Measurements from ENCODE around the gene TERT.
"Not testable (repeated sequence)": the region's sequence is repeated elsewhere in the genome, so short reads cannot be mapped to it uniquely, and the experiment has no call there.

Gene TERT

DNA sequence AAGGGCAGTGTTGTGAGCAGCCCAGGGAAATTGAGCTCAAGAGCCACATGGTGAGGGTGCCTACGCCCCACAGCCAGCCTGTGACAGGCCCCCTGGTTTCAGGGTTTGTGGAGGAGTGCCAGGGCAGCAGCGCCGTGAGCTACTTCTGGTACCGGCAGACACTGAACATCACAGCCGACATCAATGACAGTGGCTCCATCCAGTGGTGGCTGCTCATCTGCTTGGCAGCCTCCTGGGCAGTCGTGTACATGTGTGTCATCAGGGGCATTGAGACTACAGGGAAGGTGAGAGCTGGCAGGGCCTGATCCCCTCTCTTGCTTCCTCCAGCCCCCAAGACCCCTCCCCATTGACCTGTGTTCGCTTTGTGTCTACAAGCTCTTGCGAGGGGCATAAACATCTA is 59.5 kb downstream of the TERT start:
- TF ChIP-seq, protein P1, sequence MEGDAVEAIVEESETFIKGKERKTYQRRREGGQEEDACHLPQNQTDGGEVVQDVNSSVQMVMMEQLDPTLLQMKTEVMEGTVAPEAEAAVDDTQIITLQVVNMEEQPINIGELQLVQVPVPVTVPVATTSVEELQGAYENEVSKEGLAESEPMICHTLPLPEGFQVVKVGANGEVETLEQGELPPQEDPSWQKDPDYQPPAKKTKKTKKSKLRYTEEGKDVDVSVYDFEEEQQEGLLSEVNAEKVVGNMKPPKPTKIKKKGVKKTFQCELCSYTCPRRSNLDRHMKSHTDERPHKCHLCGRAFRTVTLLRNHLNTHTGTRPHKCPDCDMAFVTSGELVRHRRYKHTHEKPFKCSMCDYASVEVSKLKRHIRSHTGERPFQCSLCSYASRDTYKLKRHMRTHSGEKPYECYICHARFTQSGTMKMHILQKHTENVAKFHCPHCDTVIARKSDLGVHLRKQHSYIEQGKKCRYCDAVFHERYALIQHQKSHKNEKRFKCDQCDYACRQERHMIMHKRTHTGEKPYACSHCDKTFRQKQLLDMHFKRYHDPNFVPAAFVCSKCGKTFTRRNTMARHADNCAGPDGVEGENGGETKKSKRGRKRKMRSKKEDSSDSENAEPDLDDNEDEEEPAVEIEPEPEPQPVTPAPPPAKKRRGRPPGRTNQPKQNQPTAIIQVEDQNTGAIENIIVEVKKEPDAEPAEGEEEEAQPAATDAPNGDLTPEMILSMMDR (conservative IDR thresholded peaks at IDR 0.05) = no peak
- TF ChIP-seq ZFX (IDR thresholded peaks at IDR 0.05) = no peak
- H3K27ac ChIP-seq = no peak overlapping the region

DNA sequence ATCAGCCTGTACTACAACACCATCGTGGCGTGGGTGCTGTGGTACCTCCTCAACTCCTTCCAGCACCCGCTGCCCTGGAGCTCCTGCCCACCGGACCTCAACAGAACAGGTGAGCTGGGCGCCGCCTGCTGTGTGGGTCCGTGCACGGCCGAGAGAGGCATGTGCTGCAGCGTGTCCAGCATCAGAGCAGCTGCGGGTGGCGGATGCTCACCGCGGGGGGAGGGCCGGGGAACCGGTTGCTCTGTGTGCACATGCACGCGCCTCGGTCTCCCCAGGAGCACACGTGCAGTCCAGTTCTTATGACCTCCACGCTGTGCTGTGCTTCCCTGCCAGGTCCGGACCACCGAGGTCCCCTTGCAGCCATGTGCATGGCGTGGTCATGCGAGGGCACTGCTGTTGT is 62.1 kb downstream of the TERT start:
- no peak for TF ChIP-seq ZFX (IDR thresholded peaks at IDR 0.05)
- TF ChIP-seq, protein P1 (conservative IDR thresholded peaks at IDR 0.05) = no peak
- no peak overlapping the region for H3K27ac ChIP-seq

DNA sequence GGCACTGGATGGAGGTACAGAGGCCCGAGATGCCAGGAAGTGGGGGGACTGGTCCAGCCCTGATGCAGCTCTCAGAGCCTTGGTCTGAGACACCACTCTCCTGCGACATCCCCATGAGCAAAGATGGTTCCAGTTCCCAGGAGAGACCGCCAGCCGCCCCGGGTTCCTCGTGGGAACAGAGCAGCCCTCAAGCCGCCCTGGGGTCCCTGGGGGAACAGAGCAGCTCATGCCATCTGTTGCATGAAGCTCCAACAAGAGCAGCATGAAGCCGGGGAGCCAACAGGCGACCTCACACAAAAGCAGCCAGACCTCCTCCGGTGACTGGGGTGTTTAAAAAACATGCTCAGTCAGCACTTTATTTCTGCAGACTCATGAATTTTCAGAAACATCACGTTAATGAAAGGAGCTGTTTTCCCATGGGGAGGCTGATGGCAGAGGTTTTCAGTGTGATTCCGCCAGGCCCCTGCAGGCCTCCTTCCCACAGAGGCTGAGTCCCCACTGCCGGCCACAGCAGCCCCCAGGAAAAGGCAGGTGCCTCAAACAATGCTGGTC is 63.4 kb downstream of the TERT start:
- TF ChIP-seq, protein P1 (conservative IDR thresholded peaks at IDR 0.05) = no peak
- no peak for TF ChIP-seq ZFX (IDR thresholded peaks at IDR 0.05)
- no peak overlapping the region for H3K27ac ChIP-seq

DNA sequence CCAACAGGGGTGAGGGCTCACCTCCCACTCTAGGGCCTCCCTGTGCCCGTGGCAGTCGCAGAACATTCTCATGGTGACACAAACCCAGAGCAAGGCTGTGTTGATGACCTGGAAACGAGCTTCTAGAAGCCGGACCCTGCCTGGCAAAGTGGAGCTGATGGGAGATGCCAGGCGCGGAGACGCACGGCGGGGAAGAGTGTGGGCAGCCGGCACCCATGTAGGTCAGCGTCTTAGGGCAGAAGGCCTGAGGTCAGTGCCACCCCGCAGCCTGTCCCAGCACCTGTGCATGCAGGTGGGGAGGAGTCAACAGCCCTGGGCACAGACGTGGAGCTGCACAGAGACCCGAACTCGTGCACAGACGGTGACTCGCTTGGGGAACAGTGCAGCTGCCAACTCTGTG is 64.3 kb downstream of the TERT start:
- no peak for TF ChIP-seq ZFX (IDR thresholded peaks at IDR 0.05)
- TF ChIP-seq, protein P1 (conservative IDR thresholded peaks at IDR 0.05) = no peak
- no peak overlapping the region for H3K27ac ChIP-seq

GRCh38 chr5:1229822-1230221 is 65.0 kb downstream of the TERT start:
- TF ChIP-seq, protein P1 (conservative IDR thresholded peaks at IDR 0.05) = no peak
- TF ChIP-seq ZFX (IDR thresholded peaks at IDR 0.05) = no peak

GRCh38 chr5:1229023-1229422 is 65.8 kb downstream of the TERT start:
- H3K27ac ChIP-seq = not testable (repeated sequence)

More at GRCh38 chr5:1229822-1230221, 65.0 kb downstream of the TERT start:
- no peak overlapping the region for H3K27ac ChIP-seq

DNA sequence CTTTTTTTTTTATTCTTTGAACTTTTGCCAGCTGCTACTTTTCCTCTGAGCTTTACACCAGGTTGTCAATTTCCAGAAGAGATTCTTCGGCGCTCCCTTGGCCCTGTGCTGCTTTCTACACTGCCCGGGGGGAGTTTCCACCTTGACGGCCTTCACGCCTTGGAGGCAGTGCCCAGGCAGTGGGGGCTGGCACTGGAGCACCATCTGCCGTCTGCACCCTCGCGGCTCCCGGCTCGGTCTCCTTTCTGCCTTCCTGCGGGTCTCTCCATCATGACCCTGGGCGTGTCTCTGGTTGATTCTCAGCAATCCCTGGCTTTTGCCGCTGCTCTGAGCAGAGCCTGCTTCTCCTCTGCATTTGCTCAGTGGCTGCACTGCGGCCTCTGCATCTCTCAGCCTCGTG is 66.7 kb downstream of the TERT start:
- TF ChIP-seq, protein P1 (conservative IDR thresholded peaks at IDR 0.05) = no peak
- no peak for TF ChIP-seq ZFX (IDR thresholded peaks at IDR 0.05)
- H3K27ac ChIP-seq = no peak overlapping the region

DNA sequence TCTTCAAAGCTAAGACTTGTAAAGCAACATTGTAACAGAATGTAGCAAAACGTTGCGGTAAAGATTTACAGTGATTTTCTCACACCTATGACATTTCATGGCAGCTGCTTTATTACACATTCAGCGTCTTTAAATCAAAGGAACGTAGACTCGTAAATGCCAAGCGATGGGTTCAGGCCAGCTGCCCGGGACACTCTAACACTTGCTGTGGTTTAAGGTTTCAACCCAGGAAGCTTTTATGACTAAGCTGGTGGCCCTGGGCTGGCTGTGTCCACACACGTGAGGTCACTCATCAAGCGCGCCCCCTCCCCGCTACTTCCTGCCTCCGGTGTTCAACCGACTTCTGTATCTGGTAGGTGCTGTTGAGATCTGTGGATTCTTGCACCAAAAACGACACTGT is 67.2 kb downstream of the TERT start:
- TF ChIP-seq, protein P1 (conservative IDR thresholded peaks at IDR 0.05) = no peak
- no peak for TF ChIP-seq ZFX (IDR thresholded peaks at IDR 0.05)
- H3K27ac ChIP-seq = no peak overlapping the region

Data from C4-2B (cell line).